ENCODE data around the gene PNKD.

DNA sequence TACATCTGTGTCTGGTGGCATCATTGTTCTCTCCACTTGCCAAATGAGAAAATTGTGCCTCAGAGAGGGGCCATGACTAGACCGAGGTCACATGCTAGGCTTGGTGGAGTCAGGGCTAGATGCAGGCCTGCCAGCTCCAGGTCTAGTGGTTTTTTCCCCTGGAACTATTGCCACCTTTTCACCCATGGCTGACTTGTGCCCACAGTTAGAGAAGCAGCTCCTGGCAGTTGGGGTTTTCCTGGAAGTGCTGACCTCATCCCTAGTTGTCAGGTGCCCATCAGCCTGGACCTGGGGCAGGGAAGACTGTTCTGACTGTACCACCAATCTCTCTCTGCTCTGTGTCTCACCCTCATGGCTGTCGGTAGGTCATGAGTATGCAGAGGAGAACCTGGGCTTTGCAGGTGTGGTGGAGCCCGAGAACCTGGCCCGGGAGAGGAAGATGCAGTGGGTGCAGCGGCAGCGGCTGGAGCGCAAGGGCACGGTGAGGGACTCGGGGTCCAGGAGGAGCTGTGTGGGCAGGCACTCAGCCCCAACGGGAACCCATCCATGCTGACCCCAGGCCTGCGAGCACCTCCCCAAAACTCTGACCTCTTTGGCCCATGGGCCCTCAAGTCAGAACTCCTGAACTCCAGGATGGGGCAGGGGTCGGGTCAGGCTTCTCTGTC is 73.9 kb downstream of the PNKD start:
- TF ChIP-seq, protein P1, sequence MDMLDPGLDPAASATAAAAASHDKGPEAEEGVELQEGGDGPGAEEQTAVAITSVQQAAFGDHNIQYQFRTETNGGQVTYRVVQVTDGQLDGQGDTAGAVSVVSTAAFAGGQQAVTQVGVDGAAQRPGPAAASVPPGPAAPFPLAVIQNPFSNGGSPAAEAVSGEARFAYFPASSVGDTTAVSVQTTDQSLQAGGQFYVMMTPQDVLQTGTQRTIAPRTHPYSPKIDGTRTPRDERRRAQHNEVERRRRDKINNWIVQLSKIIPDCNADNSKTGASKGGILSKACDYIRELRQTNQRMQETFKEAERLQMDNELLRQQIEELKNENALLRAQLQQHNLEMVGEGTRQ (IDR thresholded peaks at IDR 0.05), result no peak
- TF ChIP-seq POLR2A (IDR thresholded peaks at IDR 0.05; ENCODE audit: low read length), result no peak
- TF ChIP-seq, protein P2, sequence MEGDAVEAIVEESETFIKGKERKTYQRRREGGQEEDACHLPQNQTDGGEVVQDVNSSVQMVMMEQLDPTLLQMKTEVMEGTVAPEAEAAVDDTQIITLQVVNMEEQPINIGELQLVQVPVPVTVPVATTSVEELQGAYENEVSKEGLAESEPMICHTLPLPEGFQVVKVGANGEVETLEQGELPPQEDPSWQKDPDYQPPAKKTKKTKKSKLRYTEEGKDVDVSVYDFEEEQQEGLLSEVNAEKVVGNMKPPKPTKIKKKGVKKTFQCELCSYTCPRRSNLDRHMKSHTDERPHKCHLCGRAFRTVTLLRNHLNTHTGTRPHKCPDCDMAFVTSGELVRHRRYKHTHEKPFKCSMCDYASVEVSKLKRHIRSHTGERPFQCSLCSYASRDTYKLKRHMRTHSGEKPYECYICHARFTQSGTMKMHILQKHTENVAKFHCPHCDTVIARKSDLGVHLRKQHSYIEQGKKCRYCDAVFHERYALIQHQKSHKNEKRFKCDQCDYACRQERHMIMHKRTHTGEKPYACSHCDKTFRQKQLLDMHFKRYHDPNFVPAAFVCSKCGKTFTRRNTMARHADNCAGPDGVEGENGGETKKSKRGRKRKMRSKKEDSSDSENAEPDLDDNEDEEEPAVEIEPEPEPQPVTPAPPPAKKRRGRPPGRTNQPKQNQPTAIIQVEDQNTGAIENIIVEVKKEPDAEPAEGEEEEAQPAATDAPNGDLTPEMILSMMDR (IDR thresholded peaks at IDR 0.05), result no peak
